HFFc6 (cell line): ENCODE measurements around the gene P2RY8. TPM values are rescaled to one million over a fixed set of nuclear protein-coding genes. Genes with fewer than 3 reads are reported as not detected.
"Not testable (repeated sequence)": the region's sequence is repeated elsewhere in the genome, so short reads cannot be mapped to it uniquely, and the experiment has no call there.

Experiments used
- DNase-seq: peaks from one replicate; pipeline ENCODE4 v3.0.0-alpha.2; 2018
- H3K27ac Mint-ChIP-seq: 2 replicates; pipeline ENCODE4 v1.8.0; 2020; ENCODE audit warnings: mild to moderate bottlenecking, mixed read lengths
- H3K27me3 Mint-ChIP-seq: 2 replicates; pipeline ENCODE4 v1.8.0; 2021; ENCODE audit warnings: mild to moderate bottlenecking, moderate library complexity, mixed read lengths; ENCODE audit not compliant: insufficient read depth
- H3K36me3 Mint-ChIP-seq: 2 replicates; pipeline ENCODE4 v1.8.0; 2021; ENCODE audit warnings: low read depth, mixed read lengths
- H3K4me1 Mint-ChIP-seq: 2 replicates; pipeline ENCODE4 v1.8.0; 2020; ENCODE audit warnings: low read depth, mixed read lengths
- H3K4me3 Mint-ChIP-seq: 2 replicates; pipeline ENCODE4 v1.8.0; 2020; ENCODE audit warnings: mild to moderate bottlenecking, moderate library complexity, mixed read lengths
- H3K9me3 Mint-ChIP-seq: 2 replicates; pipeline ENCODE4 v1.8.0; 2020; ENCODE audit warnings: mild to moderate bottlenecking, mixed read lengths
- CTCF ChIP-seq: fragments of 200-600 bp; sonication (generic); IDR thresholded peaks from 2 replicates; pipeline ENCODE4 v1.5.0; 2021; ENCODE audit warnings: antibody characterized with exemption, mild to moderate bottlenecking
- total RNA-seq, 6 experiments: library from RNA; stranded (reverse); fragmentation: NEBNext Ultra II Directional; extraction: Animal tissue kit (Norgen Biotek cat#: 25700); gene quantifications; 2 replicates in 1 of 6; 3 replicates in 5 of 6; pipeline ENCODE4 v1.2.3, GENCODE V29; 2021

The P2RY8 gene
- total RNA-seq, 6 experiments from 2014 or later, result not detected

- Mint-ChIP-seq H3K4me1 (peaks cover 11% of the 10 kb centered on the region), H3K4me3 (no peak overlapping the region), H3K36me3 (no peaks in the 10 kb centered on the region), H3K27ac (no peak overlapping the region), H3K9me3 (no peaks in the 10 kb centered on the region), H3K27me3 (peaks cover 2% of the 10 kb centered on the region; the same call in 1 of the 2 replicates)
- TF ChIP-seq CTCF, result no peak
- DNase-seq, result no peak
These were observed 41.7 kb upstream of the P2RY8 start for GRCh38 chrX:1578511-1579173.

- peaks cover 2% of the 10 kb centered on the region; the same call in 1 of the 2 replicates for H3K27me3 Mint-ChIP-seq
- no peaks in the 10 kb centered on the region for H3K36me3 Mint-ChIP-seq
- H3K4me3 Mint-ChIP-seq, result no peak overlapping the region
- H3K9me3 Mint-ChIP-seq, result no peaks in the 10 kb centered on the region
- no peak overlapping the region for H3K27ac Mint-ChIP-seq
- peaks cover 3% of the 10 kb centered on the region for H3K4me1 Mint-ChIP-seq
- TF ChIP-seq CTCF, result no peak
- DNase-seq, result no peak
These were observed 40.9 kb upstream of the P2RY8 start for GRCh38 chrX:1577845-1578244.

- no peak for TF ChIP-seq CTCF
- no peaks in the 10 kb centered on the region for H3K9me3 Mint-ChIP-seq
- H3K36me3 Mint-ChIP-seq, result no peaks in the 10 kb centered on the region
- no peak overlapping the region for H3K27ac Mint-ChIP-seq
- H3K27me3 Mint-ChIP-seq, result peaks cover 2% of the 10 kb centered on the region; the same call in 1 of the 2 replicates
- H3K4me1 Mint-ChIP-seq, result no peaks in the 10 kb centered on the region
- H3K4me3 Mint-ChIP-seq, result no peak overlapping the region
- no peak for DNase-seq
These were observed 39.4 kb upstream of the P2RY8 start for GRCh38 chrX:1576201-1576992.

- H3K27ac Mint-ChIP-seq, DNase-seq, H3K9me3 Mint-ChIP-seq, H3K36me3 Mint-ChIP-seq, H3K4me3 Mint-ChIP-seq, H3K4me1 Mint-ChIP-seq, H3K27me3 Mint-ChIP-seq: not testable (repeated sequence)
These were observed 37.2 kb upstream of the P2RY8 start for GRCh38 chrX:1574181-1574580.

GRCh38 chrX:1564750-1565683 lies 28.0 kb upstream of the P2RY8 start:
- Mint-ChIP-seq H3K27me3 (peaks cover 22% of the 10 kb centered on the region), H3K4me1 (no peaks in the 10 kb centered on the region), H3K27ac (no peak overlapping the region), H3K36me3 (no peaks in the 10 kb centered on the region), H3K9me3 (no peaks in the 10 kb centered on the region; the same call in 1 of the 2 replicates), H3K4me3 (no peak overlapping the region)
- no peak for DNase-seq
- no peak for TF ChIP-seq CTCF

- not testable (repeated sequence) for H3K27ac Mint-ChIP-seq, DNase-seq, H3K4me3 Mint-ChIP-seq, H3K36me3 Mint-ChIP-seq, H3K4me1 Mint-ChIP-seq, H3K9me3 Mint-ChIP-seq
- H3K27me3 Mint-ChIP-seq, result peaks cover 22% of the 10 kb centered on the region
These were observed 27.1 kb upstream of the P2RY8 start for GRCh38 chrX:1564077-1564476.
